NCI-H774 (cell line): Measurements from ENCODE around the gene SCNN1G.

Experiments
- DNase-seq: peaks from one replicate; lab custom pipeline; 2025; lab: John Stamatoyannopoulos, UW

Gene SCNN1G

DNA sequence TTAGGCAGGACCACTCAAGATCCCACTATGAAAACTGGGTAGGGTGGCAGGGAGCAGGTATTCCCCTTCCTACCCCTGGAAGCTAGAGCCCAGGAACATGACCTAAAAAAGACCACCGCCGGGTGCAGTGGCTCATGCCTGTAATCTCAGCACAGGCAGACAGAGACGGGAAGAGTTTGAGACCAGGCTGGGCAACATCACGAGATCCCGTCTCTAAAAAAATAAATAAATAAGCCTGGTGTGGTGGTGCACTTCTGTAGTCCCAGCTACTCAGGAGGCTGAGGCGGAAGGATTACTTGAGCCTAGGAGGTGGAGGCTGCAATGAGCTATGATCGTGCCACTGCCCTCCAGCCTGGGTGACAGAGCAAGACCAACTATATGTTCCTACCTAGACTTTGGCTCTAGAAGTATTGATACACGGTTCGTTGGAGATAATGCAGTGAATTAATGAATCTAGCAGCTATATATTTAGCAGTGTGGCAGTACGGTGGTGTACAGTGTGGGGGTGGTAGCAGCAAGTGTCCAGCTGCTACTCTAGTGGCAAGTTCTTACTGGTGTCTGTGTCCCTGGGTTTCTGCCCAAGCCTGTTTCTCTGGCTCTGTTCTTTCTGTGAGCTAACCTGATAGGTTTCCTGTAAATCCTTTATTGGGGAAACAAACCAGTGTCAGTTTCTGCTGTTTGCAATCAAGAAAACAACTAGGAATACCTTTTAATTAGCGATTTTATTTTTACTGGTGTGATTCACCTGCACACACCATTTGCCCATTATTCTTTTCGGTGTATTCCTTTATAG, 30.0 kb upstream of the SCNN1G start:
- no peak for DNase-seq

DNA sequence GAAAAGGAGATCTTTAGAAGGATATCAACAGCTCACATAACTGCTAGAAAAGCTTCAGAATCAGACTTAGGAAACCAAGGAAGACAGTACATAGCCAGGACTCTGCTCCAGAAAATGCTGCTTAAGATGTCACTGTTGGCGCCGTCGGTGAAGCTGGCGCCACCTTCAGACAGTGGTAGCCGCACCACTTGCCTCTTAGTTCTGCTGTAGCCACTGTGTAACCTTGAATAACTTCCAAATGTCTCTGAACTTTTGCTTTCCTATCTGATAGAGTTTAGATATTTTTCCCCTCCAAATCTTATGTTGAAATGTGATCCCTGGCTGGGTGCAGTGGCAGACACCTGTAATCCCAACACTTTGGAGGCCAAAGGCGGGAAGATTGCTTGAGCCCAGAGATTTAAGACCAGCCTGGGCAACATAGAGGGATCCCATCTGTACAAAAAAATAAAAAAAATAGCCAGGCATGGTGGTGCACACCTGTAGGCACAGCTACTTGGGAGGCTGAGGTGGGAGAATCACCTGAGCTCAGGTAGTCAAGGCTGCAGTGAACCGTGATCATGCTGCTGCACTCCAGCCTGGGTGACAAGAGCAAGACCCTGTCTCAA, 27.0 kb upstream of the SCNN1G start:
- DNase-seq = no peak

DNA sequence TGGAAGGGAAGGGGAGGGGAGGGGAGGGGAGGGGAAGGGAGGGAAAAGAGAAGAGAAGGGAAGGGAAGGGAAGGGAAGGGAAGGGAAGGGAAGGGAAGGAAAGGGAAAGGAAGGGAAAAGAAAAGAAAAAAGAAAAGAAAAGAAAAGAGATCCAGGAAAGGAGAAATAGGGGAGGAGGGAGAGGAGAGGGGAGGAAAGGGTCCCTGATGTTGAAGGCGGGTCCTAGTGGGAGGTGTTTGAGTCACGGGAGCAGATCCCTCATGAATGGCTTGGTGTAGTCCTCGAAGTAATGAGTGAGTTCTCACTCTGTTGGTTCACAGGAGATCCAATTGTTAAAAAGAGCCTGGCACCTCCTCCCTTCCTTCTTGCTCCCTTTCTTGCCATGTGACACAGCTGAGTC, 26.4 kb upstream of the SCNN1G start:
- DNase-seq = no peak

DNA sequence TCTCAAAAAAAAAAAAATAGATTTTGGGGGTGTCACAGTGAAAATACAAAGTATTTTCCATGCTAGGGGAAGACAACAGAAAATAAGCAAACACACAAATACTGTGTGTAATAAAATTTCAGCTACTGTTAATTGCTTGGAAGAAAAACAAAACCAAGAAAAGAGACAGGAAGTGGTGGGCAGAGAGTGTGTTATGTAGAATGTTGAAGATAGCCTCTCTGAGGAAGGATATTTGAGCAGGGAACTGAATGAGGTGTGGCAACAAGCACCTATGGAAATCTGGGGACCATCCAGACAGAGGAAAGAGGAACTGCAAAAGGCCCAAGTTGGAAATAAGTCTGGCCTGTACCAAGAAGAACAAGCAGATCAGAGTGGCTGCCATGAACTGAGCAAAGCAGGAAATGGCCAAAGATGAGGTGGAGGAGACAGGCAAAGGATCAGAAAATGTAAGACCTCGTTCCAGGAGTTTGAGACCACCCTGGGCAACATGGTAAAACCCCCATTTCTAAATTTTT, 25.5 kb upstream of the SCNN1G start:
- DNase-seq = no peak

DNA sequence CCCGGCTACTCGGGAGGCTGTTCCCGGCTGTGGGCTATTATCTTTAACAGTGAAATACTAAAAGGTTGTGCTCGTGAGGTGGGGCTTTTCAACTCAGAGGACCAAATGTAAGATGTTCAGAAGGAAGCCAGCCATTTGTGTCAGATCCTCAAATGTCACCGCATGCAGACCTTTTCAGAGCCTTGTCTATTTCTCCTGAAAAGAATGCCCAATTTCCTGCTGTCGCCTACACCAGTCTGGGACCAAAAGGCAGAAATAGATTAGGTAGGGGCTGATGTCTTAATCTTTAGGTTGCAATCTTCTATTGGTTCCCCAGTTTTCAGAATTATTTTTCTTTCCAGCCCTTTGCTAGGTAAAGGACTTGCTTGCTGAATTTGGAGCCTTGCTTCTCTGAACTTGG, 24.4 kb upstream of the SCNN1G start:
- DNase-seq = no peak

DNA sequence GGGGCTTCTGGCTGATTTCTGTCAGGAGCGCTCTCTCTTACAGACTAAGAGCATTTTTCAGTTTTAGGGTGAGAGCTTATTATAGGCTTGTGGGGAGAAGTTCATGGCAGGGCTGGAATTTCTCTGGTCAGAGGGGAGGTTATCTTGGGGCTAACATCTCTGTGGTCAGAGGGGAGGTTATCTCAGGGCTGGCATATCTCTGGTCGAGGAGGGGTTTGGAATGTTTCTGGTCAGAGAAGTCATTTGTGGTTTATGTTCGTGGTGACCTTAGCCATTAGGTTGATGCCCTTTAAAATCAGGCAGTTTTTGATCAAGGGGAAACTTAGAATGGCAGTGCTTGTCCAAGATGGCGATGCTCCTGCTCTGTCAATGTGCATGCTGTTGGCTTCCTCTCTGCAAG, 22.5 kb upstream of the SCNN1G start:
- DNase-seq = no peak

DNA sequence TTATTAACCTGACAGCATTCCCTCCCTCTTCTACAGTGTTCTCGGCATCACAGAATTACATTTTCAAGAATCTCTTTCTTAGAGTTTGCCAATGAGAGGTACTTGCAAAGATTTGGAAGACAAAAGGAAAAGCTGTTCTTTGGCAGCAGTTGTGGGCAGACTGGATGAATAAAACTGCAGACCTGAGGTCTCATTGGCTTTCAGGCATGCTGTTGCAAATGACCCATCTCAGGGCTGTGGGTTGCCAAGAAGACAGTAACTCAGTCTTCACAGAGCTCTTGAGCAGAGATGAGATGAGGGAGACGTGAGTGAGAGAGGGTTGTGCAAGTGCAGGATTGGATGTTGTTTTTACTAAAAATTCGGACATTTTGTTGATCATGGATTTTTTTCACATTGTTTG, 22.0 kb upstream of the SCNN1G start:
- DNase-seq = no peak

DNA sequence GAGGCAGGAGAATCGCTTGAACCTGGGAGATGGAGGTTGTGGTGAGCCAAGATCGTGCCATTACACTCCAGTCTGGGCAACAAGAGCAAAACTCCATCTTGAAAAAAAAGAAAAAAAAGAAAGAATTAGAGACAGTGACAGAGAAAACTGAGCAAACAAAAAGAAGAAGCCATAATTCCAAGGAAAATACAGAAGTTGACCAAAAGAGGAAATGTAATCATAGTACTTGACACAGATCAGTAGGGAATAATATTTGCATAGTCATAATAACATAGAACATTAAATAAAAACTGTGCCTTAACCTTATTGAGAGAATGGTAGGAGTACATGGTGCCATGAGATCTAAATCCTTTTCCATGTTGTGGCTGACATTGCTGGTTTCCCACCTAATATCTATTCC, 18.6 kb upstream of the SCNN1G start:
- DNase-seq = no peak

DNA sequence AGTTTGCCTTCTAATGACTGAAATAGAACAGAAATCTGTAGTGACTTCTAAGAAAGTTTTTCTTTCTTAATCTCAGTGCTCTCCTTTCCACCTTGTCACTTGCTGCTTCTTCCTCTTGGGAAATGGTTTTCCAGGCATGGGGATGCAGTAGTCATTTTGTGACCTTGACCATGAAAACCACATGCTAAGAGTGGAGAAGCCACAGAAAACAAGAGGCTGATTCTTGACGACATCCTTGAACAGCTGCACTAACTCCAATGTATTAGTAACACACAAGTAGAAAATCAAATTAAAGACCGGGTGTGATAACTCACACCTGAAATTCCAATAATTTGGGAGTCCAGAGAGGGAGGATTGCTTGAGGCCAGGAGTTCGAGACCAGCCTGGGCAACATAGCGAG, 17.8 kb upstream of the SCNN1G start:
- no peak for DNase-seq

DNA sequence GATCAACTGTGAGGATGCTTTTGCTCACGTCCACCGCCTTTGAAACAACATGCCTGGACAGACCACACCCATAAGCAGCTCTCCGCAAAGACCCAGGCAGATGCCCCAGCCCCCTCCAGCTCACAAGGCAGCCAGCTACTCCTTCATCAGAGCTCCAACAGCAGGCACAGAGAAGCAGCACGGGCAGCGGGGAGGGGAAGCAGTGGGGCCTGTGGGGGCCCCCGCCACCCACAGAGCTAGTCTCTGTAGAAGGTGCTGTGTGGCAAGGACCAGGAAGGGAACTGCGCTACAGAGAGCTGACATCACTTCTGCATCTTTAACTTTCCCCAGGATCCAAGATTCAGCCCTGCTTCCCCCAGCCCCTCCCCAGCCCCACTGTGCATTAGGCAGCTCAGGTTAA, 10.0 kb upstream of the SCNN1G start:
- DNase-seq = no peak

DNA sequence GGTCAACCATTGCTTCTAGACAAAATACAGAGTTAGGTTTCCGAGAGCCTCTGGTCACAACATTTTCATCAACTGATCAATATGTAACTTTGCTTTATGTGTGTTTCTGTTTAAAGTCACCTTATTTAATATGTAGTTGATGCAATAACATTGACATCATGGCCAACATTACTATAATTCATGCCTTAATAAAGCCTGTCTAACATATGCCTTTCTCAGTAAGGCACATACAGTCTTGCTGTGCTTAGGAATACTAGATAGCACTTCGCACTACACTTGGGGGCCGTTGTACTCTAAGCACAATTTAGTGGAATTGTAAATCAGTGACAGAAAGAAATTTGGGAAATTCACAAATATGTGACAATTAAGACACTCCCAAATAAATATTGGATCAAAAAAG, 9.6 kb upstream of the SCNN1G start:
- DNase-seq = no peak

DNA sequence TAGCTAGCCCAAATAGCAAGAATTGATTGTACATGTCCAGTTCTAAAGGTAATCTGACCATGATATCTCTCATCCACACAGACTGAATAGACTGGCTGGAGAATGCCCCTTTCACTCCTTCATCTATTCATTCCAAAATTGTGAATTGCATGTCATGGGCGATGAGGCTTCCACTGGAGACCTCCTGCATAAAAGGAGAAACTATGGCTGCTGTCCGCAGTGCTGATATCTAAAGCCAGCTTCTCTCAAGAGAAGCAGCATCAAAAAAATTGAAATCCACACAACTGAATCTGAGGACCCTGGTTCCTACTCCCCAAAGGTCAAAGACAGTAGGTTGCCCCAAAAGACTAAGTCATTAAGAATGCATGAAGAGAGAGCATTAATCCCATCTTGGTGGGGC, 7.9 kb upstream of the SCNN1G start:
- DNase-seq = no peak

DNA sequence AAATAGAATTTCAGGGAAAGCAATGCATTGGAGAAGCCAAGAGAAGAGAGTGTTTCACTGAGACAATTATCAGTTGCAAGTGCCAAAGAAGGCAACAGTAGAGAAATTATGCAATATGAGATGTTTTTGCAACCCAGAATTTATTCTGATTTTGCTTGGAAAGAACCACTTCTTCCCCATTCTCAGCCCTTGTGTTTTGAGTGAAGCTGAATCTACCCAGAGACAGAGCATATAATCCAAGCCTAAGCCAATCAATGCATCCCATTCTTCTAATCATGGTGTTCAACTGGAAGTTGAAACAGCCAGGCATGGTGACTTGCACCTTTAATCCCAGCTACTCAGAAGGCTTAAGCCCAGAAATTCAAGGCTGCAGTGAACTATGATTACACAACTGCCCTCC, 6.9 kb upstream of the SCNN1G start:
- DNase-seq = no peak

DNA sequence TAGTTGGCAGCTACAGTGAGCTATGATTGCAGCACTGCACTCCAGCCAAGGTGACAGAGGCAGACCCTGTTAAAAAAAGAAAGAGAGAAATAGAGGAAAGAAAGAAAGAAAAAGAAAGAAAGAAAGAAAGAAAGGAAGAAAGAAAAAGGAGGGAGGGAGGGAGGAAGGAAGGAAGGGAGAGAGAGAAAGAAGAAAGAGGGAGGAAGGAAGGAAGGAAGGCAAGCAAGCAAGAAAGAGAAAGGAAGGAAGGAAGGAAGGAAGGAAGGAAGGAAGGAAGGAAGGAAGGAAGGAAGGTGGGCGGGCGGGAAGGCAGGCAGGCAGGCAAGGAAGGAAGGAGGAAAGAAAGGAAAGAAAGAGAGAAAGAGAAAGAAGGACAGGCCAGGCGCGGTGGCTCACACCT, 1.0 kb upstream of the SCNN1G start:
- DNase-seq = no peak

DNA sequence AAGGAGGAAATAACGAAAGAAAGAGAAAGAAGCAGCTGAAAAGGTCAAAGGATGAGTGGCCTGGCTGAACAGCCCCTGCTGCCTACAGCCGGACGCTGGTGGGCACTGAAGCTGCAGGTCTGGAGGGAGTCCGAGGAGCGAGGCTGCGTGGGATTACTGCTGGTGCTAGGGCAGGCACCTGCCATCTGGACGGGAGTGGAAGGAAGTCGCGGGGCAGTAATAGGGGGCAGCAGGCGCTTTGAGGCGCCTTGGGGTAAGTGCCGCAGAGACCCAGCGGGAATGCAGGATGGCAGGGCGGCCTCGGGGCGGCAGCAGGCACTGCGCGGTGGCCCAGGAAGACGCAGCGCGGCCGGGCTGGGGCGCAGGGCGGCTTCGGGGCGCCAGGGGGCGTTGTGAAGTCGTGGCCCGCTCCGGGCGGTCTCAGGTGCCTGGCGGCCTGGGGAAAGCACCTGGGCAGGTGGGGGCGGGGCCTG, 303 bp upstream of the SCNN1G start:
- peak; percentile 88 for DNase-seq

DNA sequence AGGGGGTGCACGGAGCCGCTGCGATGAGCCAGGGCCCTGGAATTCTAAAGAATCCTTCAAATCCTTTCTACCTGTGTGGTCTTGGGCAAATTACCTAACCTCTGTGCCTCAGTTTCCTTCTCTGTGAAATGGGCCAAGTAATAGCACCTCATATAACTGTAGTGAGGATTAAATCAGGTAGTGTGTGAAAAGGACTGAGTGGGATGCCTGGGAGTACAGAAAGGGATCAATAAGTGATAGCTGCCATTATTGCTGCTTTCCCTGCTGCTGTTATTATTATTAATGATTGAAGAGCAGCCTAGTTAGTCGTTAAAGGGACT, 958 bp downstream of the SCNN1G start:
- DNase-seq = no peak

DNA sequence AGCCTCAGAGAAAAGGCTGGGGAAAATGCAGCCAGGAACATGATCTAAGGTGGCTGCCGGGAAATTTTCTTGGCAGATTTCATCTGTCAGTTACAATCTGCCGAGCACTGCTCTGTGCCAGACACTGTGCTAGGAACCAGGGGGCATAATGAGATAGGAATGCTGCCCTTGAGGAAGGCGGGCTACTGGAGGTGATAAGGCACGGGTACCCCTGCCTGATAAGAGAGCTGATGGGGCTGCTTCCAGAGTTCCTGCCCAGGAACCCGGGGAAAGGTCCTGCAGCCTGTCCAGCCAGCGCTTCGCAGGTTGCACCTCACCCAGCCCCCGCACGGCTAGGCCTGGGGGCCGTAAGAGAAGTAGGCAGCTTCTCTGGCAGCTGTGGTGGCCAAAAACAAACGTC, 3.1 kb downstream of the SCNN1G start:
- DNase-seq = no peak

DNA sequence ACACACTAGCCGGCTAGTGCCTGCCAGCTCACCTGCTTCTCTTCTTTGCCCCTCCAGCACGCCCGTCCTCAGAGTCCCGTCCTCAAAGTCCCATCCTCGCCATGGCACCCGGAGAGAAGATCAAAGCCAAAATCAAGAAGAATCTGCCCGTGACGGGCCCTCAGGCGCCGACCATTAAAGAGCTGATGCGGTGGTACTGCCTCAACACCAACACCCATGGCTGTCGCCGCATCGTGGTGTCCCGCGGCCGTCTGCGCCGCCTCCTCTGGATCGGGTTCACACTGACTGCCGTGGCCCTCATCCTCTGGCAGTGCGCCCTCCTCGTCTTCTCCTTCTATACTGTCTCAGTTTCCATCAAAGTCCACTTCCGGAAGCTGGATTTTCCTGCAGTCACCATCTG, 3.6 kb downstream of the SCNN1G start:
- no peak for DNase-seq

DNA sequence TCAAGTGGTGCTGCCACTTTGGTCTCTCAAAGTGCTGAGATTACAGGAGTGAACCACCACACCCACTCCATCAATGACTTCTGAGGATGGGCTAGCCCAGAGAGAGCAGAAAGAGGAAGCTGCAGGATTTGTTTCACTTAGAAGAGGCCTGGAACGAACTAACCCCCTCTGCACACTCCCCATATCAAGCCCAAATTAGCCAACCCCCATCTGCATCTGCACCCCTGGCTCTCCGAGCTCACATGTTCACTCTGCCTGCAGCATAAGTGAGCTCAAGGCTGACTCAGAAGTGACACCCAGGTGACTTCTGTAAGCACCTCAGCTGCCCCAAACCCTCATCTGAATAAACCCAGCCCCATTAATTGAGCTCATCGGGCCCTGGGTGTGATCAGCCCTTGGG, 4.8 kb downstream of the SCNN1G start:
- DNase-seq = no peak

DNA sequence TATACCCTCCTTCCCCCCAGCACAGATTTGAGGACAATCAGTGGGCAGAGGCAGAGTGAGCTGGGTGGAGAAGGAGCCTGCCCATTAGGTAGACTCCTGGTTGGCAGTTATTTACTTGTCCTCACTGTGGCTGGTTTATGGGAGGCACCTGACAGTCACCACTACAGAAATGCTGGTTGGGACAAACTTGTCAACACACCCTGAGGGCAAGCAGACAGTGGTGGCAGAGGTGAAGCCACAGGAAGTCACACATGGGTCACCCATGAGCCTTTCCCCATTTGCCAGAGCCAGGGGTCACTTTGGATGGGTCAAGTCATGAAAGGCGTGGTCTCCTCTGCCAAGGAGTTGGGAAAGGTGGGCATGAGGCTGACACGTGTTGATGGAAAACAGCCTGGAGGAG, 6.4 kb downstream of the SCNN1G start:
- DNase-seq = no peak

DNA sequence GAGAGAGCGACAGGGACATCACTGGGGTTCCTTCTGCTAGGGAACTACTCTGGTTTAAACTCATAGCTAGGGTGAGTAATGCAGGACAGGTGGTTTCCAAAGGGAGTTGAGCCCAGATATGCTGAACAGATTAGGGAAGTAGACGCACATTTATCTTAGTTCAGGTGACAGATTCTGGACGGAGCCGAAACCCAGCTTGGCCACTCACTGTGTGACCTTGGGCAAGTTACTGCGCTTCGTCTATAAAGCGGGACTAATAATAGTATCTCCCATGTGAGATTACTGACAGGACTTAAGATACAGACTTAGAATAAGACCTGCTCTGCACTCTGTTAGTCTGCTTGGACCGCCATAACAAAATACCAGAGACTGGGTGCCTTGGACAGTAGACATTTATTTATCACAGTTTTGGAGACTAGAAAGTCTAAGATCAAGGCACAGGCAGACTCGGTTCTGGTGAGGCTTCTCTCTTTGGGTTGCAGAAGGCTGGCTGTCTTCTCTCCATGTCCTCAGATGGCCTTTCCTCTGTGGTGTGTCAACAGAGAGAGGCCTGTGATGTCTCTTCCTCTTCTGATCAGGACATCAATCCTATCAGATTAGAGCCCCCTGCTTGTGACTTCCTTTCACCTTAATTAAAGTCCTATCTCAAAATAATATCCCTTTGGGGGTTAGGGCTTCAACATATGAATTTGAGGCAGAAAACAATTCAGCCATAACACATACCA, 12.1 kb downstream of the SCNN1G start:
- no peak for DNase-seq

DNA sequence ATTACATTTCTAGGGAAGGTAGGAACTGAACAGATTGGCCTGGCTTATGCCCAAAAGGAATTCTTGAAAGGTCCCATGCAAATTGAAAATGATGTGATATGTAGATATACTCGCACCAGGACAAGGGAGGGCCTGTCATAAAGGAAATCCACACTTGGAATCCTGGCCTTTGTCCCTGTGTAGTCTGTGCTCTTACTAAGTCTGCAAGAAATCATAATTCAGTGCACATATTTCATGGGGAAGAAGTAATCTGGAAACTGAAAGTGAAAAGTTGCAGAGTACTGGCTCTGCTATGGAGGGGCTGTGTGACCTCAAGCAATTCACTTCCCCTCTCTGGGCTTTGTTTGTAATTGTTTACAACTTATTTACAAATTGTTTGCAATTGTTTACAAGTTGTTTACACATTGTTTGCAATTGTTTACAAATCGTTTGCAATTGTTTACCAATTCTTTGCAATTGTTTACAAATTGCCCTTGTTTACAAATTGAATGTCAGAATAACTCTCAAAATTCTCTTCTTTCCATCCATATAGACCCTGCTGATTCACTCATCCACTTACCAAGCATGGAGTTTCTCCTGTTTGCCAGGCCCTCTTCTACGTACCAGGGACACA, 12.9 kb downstream of the SCNN1G start:
- no peak for DNase-seq

DNA sequence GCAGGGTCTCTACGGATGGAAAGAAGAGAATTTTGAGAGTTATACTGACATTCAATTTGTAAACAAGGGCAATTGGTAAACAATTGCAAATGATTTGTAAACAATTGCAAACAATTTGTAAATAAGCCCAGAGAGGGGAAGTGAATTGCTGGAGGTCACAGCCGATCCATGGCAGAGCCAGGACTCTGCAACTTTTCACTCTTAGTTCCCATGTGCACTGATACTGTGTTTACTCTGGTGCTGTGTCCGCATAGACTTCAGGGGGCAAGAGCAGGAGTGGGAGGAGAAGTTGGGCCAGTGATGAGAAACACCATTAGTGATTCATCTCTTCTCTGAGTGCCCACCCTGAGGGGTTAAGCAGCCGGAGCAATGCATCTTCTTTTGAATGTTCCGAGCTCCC, 14.0 kb downstream of the SCNN1G start:
- no peak for DNase-seq
